ENCODE results near the gene SYT14.

The SYT14 gene

DNA sequence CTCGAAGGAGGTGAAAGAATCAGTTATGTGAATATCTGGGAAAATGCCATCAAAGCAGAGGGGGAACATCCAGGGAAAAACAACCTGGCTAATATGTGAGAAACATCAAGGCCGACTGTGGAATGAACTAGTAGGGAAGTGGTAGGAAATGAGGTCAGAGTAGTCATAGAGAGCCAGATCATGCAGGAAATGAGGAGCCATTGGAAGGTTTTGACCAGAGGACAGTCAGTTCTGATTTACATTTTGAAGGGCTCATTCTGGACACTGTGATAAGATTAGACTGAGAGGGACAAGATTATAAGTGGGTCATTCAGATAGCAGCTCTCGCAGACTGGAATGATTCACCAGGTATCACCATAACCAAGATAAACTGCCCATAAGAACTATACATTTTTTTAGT is 63.7 kb downstream of the SYT14 start:
- H3K4me3 ChIP-seq (ENCODE audit: low read depth, low read length): no peak overlapping the region
- TF ChIP-seq, protein P1, sequence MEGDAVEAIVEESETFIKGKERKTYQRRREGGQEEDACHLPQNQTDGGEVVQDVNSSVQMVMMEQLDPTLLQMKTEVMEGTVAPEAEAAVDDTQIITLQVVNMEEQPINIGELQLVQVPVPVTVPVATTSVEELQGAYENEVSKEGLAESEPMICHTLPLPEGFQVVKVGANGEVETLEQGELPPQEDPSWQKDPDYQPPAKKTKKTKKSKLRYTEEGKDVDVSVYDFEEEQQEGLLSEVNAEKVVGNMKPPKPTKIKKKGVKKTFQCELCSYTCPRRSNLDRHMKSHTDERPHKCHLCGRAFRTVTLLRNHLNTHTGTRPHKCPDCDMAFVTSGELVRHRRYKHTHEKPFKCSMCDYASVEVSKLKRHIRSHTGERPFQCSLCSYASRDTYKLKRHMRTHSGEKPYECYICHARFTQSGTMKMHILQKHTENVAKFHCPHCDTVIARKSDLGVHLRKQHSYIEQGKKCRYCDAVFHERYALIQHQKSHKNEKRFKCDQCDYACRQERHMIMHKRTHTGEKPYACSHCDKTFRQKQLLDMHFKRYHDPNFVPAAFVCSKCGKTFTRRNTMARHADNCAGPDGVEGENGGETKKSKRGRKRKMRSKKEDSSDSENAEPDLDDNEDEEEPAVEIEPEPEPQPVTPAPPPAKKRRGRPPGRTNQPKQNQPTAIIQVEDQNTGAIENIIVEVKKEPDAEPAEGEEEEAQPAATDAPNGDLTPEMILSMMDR (IDR thresholded peaks at IDR 0.05; ENCODE audit: low read depth, low read length): no peak

DNA sequence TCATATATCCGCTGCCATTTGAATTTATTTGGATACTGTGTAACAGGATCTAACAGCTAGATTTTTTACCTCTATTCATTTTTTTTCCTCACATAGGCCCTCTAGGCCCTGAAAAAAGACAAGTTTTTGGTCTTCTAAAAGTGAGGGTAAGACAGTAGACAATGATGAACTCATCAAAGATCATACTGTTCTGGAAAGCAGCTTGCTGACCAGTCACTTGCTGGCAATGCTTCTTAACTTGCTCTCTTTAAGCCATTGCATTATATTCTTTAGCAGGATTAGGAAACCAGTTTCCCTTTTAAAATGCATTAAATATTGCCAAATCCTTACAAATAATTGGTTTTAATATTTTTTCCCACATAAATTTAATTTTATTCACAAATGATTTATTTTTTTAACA is 65.5 kb downstream of the SYT14 start:
- H3K4me3 ChIP-seq (ENCODE audit: low read depth, low read length): no peak overlapping the region
- TF ChIP-seq, protein P1 (IDR thresholded peaks at IDR 0.05; ENCODE audit: low read depth, low read length): no peak

DNA sequence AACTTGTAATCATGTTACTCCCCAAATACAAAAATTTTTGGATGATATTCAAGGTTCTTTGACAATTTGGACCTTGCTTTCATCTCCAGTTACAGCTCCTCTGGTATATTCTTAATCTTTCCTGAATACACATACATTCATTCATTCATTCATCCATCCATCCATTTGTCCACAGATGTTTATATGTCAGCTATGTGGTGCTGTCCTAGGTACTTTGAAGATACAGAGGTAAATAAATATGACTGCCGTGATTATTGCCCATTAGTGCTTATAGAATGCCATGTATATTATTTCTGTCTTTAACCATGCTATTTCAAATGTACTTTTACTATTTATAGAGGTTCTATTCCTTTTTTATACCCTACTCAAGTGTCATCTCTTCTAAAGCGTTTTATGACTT is 72.1 kb downstream of the SYT14 start:
- H3K4me3 ChIP-seq (ENCODE audit: low read depth, low read length): no peak overlapping the region
- TF ChIP-seq, protein P1 (IDR thresholded peaks at IDR 0.05; ENCODE audit: low read depth, low read length): no peak

DNA sequence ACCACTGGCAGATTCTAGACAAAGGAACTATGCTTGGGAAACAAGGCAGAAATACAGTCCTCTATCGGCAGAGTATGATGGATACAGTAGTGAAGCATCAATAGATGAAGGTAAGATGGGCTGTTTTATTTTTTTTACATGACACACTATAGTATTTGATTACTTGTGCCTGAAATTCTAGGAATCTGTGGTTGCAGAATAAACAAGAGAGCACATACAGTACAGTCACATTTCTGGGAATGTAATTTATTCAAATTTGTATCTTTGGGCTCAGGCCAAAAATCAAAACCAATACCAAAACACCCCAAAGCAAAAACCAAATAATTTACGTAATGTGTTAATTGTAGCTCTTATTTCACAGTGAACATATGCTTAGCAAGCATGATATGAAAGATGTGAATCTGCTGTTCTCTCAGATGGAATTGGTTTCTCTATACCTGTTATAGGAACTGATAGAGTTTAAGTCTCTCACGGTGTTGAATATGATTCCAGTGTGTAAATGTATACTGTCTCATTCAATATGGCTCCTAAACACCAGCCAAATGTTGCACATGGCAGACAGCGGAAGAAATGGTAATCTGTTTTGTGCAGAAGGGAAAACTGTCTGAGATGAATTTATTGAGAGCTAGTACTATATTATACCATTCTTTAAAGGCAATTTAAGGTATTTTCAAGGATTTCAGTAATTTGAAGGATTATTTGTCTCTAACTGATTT is 83.3 kb downstream of the SYT14 start:
- no peak overlapping the region for H3K4me3 ChIP-seq (ENCODE audit: low read depth, low read length)

DNA sequence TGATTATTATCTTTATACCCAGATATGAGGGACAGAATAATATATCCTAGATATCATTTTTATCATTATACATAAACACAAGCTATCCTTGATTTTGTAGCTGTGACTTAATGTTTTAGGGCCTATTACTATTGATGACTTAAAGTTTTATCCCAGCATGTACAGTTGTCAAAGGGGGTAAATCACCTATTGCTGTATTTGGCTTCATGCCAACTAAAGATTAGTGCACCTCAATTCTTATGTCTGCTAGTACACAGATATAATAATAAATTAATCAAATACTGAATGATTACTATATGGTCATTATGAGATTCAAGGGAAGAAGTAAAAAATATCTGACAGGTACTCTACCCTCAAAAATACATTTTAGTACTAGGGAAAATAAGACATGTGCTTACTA is 84.0 kb downstream of the SYT14 start:
- TF ChIP-seq, protein P1 (IDR thresholded peaks at IDR 0.05; ENCODE audit: low read depth, low read length): no peak

More for the DNA sequence above, 83.3 kb downstream of the SYT14 start:
- TF ChIP-seq, protein P1 (IDR thresholded peaks at IDR 0.05; ENCODE audit: low read depth, low read length): no peak

DNA sequence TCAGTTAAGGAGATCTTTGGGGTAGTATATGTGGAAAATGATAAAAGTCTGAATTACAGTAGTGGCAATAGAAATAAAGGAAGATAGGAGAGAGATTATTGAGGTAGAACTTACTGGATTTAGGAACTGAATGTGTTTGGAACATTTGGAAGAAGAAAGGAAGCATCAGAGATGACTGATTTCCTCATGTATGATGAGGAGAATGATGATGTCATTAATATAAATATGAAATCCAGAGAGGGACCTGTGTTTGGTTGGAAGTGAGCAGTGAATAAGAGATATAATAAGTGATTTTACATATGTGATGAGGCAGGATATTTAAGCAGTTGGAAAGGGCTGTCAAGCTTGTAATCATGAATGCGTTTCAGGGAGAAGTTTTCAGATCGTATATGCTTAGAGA is 86.3 kb downstream of the SYT14 start:
- TF ChIP-seq, protein P1 (IDR thresholded peaks at IDR 0.05; ENCODE audit: low read depth, low read length): no peak
- no peak overlapping the region for H3K4me3 ChIP-seq (ENCODE audit: low read depth, low read length)

More for the DNA sequence above, 84.0 kb downstream of the SYT14 start:
- no peak overlapping the region for H3K4me3 ChIP-seq (ENCODE audit: low read depth, low read length)

DNA sequence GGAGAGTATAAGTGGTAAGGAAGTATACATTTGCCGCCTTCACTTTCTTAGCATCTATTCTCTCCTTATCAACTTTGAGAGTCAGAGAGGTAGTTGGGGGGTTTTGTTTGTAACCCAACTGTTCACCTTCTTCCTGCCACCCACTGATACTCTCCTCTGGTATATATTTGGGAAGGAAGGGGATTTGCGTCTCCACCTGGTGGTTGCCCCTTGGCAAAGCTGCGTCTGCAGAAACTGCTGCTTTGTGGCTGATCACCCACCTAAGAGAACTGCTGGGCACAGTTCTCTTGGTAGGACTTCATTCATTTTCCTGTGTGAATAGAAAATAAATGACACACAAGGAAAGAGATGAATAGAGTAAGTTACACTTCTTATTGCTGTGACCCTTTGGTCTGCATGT is 87.0 kb downstream of the SYT14 start:
- TF ChIP-seq, protein P1 (IDR thresholded peaks at IDR 0.05; ENCODE audit: low read depth, low read length): no peak
- no peak overlapping the region for H3K4me3 ChIP-seq (ENCODE audit: low read depth, low read length)

All from WI38 (cell line).